Measurements from ENCODE around the gene CDCA4. TPM values are rescaled to one million over a fixed set of nuclear protein-coding genes. Genes with fewer than 3 reads are reported as not detected.

The CDCA4 gene
- total RNA-seq, 6 experiments from 2014 or later: 11.6 to 20.3 (median 18.4) TPM

GRCh38 chr14:105059035-105059924, 38.4 kb upstream of the CDCA4 start:
- H3K27ac Mint-ChIP-seq: no peak overlapping the region
- no peaks in the 10 kb centered on the region for H3K36me3 Mint-ChIP-seq (ENCODE audit: low read depth)
- H3K4me3 Mint-ChIP-seq: no peak overlapping the region
- no peak for TF ChIP-seq CTCF (IDR thresholded peaks at IDR 0.05)
- H3K4me1 Mint-ChIP-seq (ENCODE audit: low read depth): no peaks in the 10 kb centered on the region
- H3K9me3 Mint-ChIP-seq: no peaks in the 10 kb centered on the region
- peaks cover 4% of the 10 kb centered on the region for H3K27me3 Mint-ChIP-seq (ENCODE audit: insufficient read depth)
- no peak for DNase-seq

- DNase-seq: no peak
- Mint-ChIP-seq H3K4me1 (ENCODE audit: low read depth) (no peaks in the 10 kb centered on the region), H3K9me3 (no peaks in the 10 kb centered on the region), H3K27ac (no peak overlapping the region), H3K36me3 (ENCODE audit: low read depth) (no peaks in the 10 kb centered on the region), H3K27me3 (ENCODE audit: insufficient read depth) (peaks cover 5% of the 10 kb centered on the region), H3K4me3 (no peak overlapping the region)
- TF ChIP-seq CTCF (IDR thresholded peaks at IDR 0.05): no peak
Measured at GRCh38 chr14:105058521-105059034, 37.7 kb upstream of the CDCA4 start.

- Mint-ChIP-seq H3K9me3 (no peaks in the 10 kb centered on the region), H3K27me3 (ENCODE audit: insufficient read depth) (peaks cover 9% of the 10 kb centered on the region), H3K27ac (no peak overlapping the region), H3K4me3 (no peak overlapping the region), H3K36me3 (ENCODE audit: low read depth) (no peaks in the 10 kb centered on the region), H3K4me1 (ENCODE audit: low read depth) (peaks cover 8% of the 10 kb centered on the region)
- TF ChIP-seq CTCF (IDR thresholded peaks at IDR 0.05): no peak
- DNase-seq: no peak
Measured at GRCh38 chr14:105056303-105056831, 35.5 kb upstream of the CDCA4 start.

- Mint-ChIP-seq H3K4me1 (ENCODE audit: low read depth) (peaks cover 8% of the 10 kb centered on the region), H3K27me3 (ENCODE audit: insufficient read depth) (peaks cover 10% of the 10 kb centered on the region), H3K36me3 (ENCODE audit: low read depth) (no peaks in the 10 kb centered on the region), H3K9me3 (no peaks in the 10 kb centered on the region), H3K4me3 (no peak overlapping the region), H3K27ac (no peak overlapping the region)
- DNase-seq: no peak
- no peak for TF ChIP-seq CTCF (IDR thresholded peaks at IDR 0.05)
Measured at GRCh38 chr14:105055736-105056302, 34.9 kb upstream of the CDCA4 start.

GRCh38 chr14:105055334-105055733, 34.5 kb upstream of the CDCA4 start:
- no peak overlapping the region for H3K27ac Mint-ChIP-seq
- no peak overlapping the region for H3K4me3 Mint-ChIP-seq
- peaks cover 10% of the 10 kb centered on the region for H3K27me3 Mint-ChIP-seq (ENCODE audit: insufficient read depth)
- H3K9me3 Mint-ChIP-seq: no peaks in the 10 kb centered on the region
- no peaks in the 10 kb centered on the region for H3K36me3 Mint-ChIP-seq (ENCODE audit: low read depth)
- TF ChIP-seq CTCF (IDR thresholded peaks at IDR 0.05): no peak
- peaks cover 8% of the 10 kb centered on the region for H3K4me1 Mint-ChIP-seq (ENCODE audit: low read depth)
- DNase-seq: no peak
